Measurements from ENCODE around the gene HDAC4.

DNA sequence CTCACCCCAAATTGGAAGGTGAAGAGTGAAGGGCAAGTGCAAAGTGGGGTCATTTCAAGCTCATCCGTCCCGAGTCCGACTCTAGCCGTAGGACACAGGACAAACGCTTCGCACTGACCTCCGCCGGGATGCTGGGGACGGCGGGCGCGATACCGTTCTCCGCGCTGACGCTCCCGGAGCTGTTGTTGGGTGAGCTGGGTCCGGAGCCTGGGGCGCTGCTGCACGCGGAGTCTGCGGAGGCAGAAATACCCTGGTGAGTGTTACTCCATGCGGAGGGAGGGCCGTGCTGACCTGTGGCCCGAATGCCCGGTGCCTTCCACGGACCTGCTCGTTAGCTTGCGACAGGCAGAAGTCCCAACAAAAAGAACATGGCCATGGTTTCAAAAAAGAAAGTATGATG lies 261.3 kb downstream of the HDAC4 start:
- TF ChIP-seq EZH2 (optimal IDR thresholded peaks at IDR 0.05; ENCODE audit: low read depth, low read length): no peak
- TF ChIP-seq, protein P1, sequence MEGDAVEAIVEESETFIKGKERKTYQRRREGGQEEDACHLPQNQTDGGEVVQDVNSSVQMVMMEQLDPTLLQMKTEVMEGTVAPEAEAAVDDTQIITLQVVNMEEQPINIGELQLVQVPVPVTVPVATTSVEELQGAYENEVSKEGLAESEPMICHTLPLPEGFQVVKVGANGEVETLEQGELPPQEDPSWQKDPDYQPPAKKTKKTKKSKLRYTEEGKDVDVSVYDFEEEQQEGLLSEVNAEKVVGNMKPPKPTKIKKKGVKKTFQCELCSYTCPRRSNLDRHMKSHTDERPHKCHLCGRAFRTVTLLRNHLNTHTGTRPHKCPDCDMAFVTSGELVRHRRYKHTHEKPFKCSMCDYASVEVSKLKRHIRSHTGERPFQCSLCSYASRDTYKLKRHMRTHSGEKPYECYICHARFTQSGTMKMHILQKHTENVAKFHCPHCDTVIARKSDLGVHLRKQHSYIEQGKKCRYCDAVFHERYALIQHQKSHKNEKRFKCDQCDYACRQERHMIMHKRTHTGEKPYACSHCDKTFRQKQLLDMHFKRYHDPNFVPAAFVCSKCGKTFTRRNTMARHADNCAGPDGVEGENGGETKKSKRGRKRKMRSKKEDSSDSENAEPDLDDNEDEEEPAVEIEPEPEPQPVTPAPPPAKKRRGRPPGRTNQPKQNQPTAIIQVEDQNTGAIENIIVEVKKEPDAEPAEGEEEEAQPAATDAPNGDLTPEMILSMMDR (IDR thresholded peaks at IDR 0.05; ENCODE audit: low read length): no peak
- TF ChIP-seq EZH2phosphoT487 (IDR thresholded peaks at IDR 0.05; ENCODE audit: low read length): no peak
